Measurements from ENCODE around the gene TBC1D24. TPM values are rescaled to one million over a fixed set of nuclear protein-coding genes. Genes with fewer than 3 reads are reported as not detected.

TBC1D24 gene
- total RNA-seq, 1 donor from 2014 or later: 15.4 TPM

GRCh38 chr16:2527784-2528100 is 52.8 kb downstream of the TBC1D24 start:
- TF ChIP-seq CTCF (IDR thresholded peaks at IDR 0.05): no peak
- DNase-seq (ENCODE audit: extremely low spot score, unreplicated experiment): no peak
- no peaks in the 10 kb centered on the region for H3K27me3 Mint-ChIP-seq (ENCODE audit: unreplicated experiment)
- no peaks in the 10 kb centered on the region for H3K9me3 Mint-ChIP-seq (ENCODE audit: unreplicated experiment)
- no peak overlapping the region for H3K4me3 Mint-ChIP-seq (ENCODE audit: unreplicated experiment)
- no peak overlapping the region for H3K27ac Mint-ChIP-seq (ENCODE audit: unreplicated experiment)
- H3K36me3 Mint-ChIP-seq (ENCODE audit: unreplicated experiment): peaks cover 19% of the 10 kb centered on the region
- peaks cover 10% of the 10 kb centered on the region for H3K4me1 Mint-ChIP-seq (ENCODE audit: unreplicated experiment)

DNA sequence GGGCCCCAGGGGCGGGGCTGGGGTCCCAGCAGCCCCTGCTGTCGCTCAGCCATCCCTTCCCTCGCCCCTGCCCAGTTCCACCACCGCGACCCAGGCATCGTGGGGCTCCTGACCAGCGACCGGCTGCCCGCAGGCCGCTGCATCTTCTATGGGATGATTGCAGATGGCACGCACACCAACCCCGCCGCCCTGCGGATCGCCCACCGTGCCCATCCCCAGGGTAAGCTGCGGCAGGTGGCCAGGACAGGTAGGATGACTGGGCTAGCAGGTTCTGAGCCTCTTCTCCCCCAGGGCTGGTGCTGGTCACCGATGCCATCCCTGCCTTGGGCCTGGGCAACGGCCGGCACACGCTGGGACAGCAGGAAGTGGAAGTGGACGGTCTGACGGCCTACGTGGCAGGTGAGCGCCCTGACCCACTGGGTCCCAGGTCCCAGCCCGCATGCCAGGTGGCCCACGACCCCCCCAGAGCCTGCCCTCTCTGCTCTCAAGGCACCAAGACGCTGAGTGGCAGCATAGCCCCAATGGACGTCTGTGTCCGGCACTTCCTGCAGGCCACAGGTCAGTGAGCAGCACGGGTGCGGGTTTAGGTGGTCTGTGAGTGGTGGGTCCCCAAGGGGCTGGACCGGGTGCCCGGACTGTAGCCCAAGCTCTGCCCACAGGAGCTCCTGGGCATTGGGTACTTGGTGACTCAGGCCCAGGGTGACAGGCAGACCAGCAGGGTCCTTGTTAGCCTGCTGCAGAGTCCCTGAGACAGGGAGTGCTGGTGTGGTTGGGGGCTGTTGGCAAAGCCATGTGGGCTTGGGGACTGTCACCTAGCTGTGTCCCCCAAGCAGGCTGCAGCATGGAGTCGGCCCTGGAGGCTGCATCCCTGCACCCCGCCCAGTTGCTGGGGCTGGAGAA is 53.5 kb downstream of the TBC1D24 start:
- TF ChIP-seq CTCF (IDR thresholded peaks at IDR 0.05): no peak
- no peak overlapping the region for H3K27ac Mint-ChIP-seq (ENCODE audit: unreplicated experiment)
- no peaks in the 10 kb centered on the region for H3K9me3 Mint-ChIP-seq (ENCODE audit: unreplicated experiment)
- no peak for DNase-seq (ENCODE audit: extremely low spot score, unreplicated experiment)
- H3K4me1 Mint-ChIP-seq (ENCODE audit: unreplicated experiment): peaks cover 13% of the 10 kb centered on the region
- no peaks in the 10 kb centered on the region for H3K27me3 Mint-ChIP-seq (ENCODE audit: unreplicated experiment)
- H3K4me3 Mint-ChIP-seq (ENCODE audit: unreplicated experiment): no peak overlapping the region
- peaks cover 19% of the 10 kb centered on the region for H3K36me3 Mint-ChIP-seq (ENCODE audit: unreplicated experiment)

- TF ChIP-seq CTCF (IDR thresholded peaks at IDR 0.05): no peak
- H3K4me3 Mint-ChIP-seq (ENCODE audit: unreplicated experiment): no peak overlapping the region
- no peak overlapping the region for H3K27ac Mint-ChIP-seq (ENCODE audit: unreplicated experiment)
- H3K36me3 Mint-ChIP-seq (ENCODE audit: unreplicated experiment): peaks cover 13% of the 10 kb centered on the region
- no peak for DNase-seq (ENCODE audit: extremely low spot score, unreplicated experiment)
- H3K4me1 Mint-ChIP-seq (ENCODE audit: unreplicated experiment): peaks cover 17% of the 10 kb centered on the region
- no peaks in the 10 kb centered on the region for H3K9me3 Mint-ChIP-seq (ENCODE audit: unreplicated experiment)
- no peaks in the 10 kb centered on the region for H3K27me3 Mint-ChIP-seq (ENCODE audit: unreplicated experiment)
These were observed 54.4 kb downstream of the TBC1D24 start for GRCh38 chr16:2529061-2529931.

DNA sequence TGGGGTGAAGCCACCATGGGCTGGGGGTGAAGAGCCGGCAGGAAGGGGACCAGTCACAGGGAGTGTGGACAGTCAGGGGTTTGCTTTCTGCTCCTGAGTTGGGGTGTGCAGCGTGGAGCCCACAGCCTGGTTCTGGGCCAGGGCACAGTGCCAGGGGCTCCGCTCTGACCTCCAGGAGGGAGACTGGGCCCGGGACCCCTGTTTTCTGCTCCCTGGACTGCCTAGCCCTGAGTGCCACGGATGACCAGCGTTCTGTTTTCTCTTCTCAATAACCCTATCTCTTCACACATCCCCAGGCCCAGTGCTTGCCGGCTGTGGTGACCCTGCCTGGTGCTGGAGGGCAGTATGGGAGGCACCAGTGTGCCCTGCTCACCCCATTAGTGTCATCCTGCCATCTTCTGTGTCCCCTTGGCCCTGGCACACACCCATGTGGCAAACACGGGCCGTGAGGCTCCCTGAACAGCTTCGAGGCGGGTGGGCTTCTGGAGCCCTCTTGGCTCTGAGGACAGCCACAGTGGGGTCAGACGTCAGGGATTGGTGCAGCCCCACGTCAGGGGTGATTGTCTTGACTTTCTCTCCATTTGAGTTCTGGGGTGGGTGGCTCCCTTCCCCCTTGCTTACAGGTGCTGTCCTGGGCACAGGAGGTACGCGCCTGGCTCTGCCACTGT is 55.2 kb downstream of the TBC1D24 start:
- no peaks in the 10 kb centered on the region for H3K9me3 Mint-ChIP-seq (ENCODE audit: unreplicated experiment)
- no peaks in the 10 kb centered on the region for H3K27me3 Mint-ChIP-seq (ENCODE audit: unreplicated experiment)
- TF ChIP-seq CTCF (IDR thresholded peaks at IDR 0.05): no peak
- peaks cover 7% of the 10 kb centered on the region for H3K36me3 Mint-ChIP-seq (ENCODE audit: unreplicated experiment)
- H3K4me1 Mint-ChIP-seq (ENCODE audit: unreplicated experiment): peaks cover 15% of the 10 kb centered on the region
- H3K27ac Mint-ChIP-seq (ENCODE audit: unreplicated experiment): peak overlapping the region; percentile 27
- no peak for DNase-seq (ENCODE audit: extremely low spot score, unreplicated experiment)
- H3K4me3 Mint-ChIP-seq (ENCODE audit: unreplicated experiment): no peak overlapping the region

All from osteocyte (in vitro differentiated cells).